OCI-LY3 (cell line): ENCODE data around the gene EN1.
A peak's percentile ranks its signal among the peaks of the same experiment; 100 is the strongest.

ENCODE experiments used
- H2AFZ ChIP-seq: fragments of 200-600, 300-600 bp; shearing (Covaris generic); 2 replicates; pipeline ENCODE4 v1.6.0; 2014; ENCODE audit warnings: antibody characterized with exemption, low read depth, low read length
- H3K27ac ChIP-seq: fragments of 200-600, 300-600 bp; sonication (generic); 2 replicates; pipeline ENCODE4 v1.5.1; 2014; ENCODE audit warnings: mild to moderate bottlenecking, low read length, moderate library complexity, mixed read lengths
- H3K27me3 ChIP-seq: fragments of 200-600, 300-600 bp; sonication (generic); 2 replicates; pipeline ENCODE4 v1.6.1; 2014; ENCODE audit warnings: low read depth, low read length, mixed read lengths
- H3K36me3 ChIP-seq: fragments of 200-600, 300-600 bp; sonication (generic); replicated peaks from 2 replicates; pipeline ENCODE3; 2014; ENCODE audit warnings: low read depth, low read length, mixed read lengths
- H3K4me1 ChIP-seq: fragments of 300-600, 200-600 bp; sonication (generic); 2 replicates; pipeline ENCODE4 v1.6.1; 2014; ENCODE audit warnings: low read length, mixed read lengths
- H3K4me2 ChIP-seq: fragments of 200-600, 300-600 bp; sonication (generic); 2 replicates; pipeline ENCODE4 v1.6.1; 2014; ENCODE audit warnings: low read length, mixed read lengths
- H3K4me3 ChIP-seq: fragments of 300-600, 200-600 bp; sonication (generic); 2 replicates; pipeline ENCODE4 v1.5.1; 2014; ENCODE audit warnings: antibody characterized with exemption, mild to moderate bottlenecking, low read length, moderate library complexity
- H3K79me2 ChIP-seq: fragments of 300-600, 200-600 bp; shearing (Covaris generic); 2 replicates; pipeline ENCODE4 v1.6.1; 2014; ENCODE audit warnings: mild to moderate bottlenecking, low read length, mixed read lengths
- H3K9ac ChIP-seq: fragments of 300-600, 200-600 bp; shearing (Covaris generic); 2 replicates; pipeline ENCODE4 v1.6.0; 2014; ENCODE audit warnings: mild to moderate bottlenecking, low read length, moderate library complexity
- H3K9me3 ChIP-seq: fragments of 200-600, 300-600 bp; shearing (Covaris generic); 2 replicates; pipeline ENCODE4 v1.6.1; 2014; ENCODE audit warnings: low read length, mixed read lengths; ENCODE audit not compliant: insufficient read depth
- H4K20me1 ChIP-seq: fragments of 200-600, 300-600 bp; sonication (generic); 2 replicates; pipeline ENCODE4 v1.6.1; 2016; ENCODE audit warnings: low read length, mixed read lengths; ENCODE audit not compliant: insufficient read depth
- EZH2phosphoT487 ChIP-seq: fragments of 200-600 bp; shearing (Covaris generic); IDR thresholded peaks from 2 replicates; pipeline ENCODE4 v1.6.1; 2018; ENCODE audit warnings: antibody characterized with exemption, mixed run types, low read depth
- TF ChIP-seq, protein P1 (sequence below): fragments of 200-600, 300-600 bp; sonication (generic); IDR thresholded peaks from 2 replicates; pipeline ENCODE4 v1.5.1; 2014; ENCODE audit warnings: antibody characterized with exemption, low read length, low read depth

EN1 gene

DNA sequence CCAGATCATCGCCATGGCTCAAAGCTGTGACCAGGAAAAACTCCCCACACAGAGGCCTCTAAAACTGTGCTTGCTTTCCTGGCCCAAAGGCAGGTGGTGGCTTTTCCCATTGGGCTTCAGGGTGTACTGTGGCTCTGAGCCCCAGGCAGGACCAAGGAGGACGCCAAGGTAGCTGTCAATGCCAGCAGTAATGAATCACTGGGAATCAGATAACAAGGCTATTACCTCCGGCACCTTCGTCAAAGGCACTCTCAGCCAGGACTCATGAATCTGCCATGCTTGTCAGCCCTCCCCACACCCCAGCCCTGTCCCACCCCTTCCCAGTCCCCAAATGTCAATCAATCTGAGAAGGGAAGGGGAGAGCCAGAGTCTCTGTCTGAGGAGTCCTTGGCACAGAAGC, 27.9 kb upstream of the EN1 start:
- no peak overlapping the region for H3K9ac ChIP-seq
- H3K9me3 ChIP-seq: no peaks in the 10 kb centered on the region
- no peaks in the 10 kb centered on the region for H4K20me1 ChIP-seq
- no peak overlapping the region for H3K4me2 ChIP-seq
- TF ChIP-seq, protein P1, sequence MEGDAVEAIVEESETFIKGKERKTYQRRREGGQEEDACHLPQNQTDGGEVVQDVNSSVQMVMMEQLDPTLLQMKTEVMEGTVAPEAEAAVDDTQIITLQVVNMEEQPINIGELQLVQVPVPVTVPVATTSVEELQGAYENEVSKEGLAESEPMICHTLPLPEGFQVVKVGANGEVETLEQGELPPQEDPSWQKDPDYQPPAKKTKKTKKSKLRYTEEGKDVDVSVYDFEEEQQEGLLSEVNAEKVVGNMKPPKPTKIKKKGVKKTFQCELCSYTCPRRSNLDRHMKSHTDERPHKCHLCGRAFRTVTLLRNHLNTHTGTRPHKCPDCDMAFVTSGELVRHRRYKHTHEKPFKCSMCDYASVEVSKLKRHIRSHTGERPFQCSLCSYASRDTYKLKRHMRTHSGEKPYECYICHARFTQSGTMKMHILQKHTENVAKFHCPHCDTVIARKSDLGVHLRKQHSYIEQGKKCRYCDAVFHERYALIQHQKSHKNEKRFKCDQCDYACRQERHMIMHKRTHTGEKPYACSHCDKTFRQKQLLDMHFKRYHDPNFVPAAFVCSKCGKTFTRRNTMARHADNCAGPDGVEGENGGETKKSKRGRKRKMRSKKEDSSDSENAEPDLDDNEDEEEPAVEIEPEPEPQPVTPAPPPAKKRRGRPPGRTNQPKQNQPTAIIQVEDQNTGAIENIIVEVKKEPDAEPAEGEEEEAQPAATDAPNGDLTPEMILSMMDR: no peak
- no peak for TF ChIP-seq EZH2phosphoT487
- no peaks in the 10 kb centered on the region for H3K79me2 ChIP-seq
- no peak overlapping the region for H3K4me3 ChIP-seq
- no peaks in the 10 kb centered on the region for H3K4me1 ChIP-seq
- H3K27ac ChIP-seq: no peak overlapping the region
- H3K36me3 ChIP-seq: no peaks in the 10 kb centered on the region
- peaks cover 45% of the 10 kb centered on the region for H3K27me3 ChIP-seq
- no peak overlapping the region for H2AFZ ChIP-seq

DNA sequence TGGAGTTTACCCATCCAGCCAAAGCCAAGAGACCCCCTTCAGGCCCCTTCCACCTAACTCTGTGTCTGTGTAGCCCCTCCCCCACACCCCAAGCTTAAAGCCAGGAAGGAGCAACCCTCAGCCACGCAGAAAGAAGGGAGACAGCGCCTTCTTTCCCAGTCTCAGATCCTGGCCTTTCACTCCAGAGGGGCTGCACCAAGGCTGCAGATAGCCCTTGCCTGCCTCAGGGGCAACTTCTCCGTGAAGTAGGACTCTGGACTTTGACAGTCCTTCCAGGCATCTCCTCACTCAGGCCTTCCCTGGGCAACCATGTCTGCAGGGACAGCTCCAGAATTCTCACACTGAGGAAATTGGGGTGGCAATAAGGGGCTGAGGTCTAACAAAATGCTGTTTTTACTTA, 26.9 kb upstream of the EN1 start:
- H3K4me2 ChIP-seq: no peak overlapping the region
- no peak overlapping the region for H2AFZ ChIP-seq
- H3K4me3 ChIP-seq: no peak overlapping the region
- H3K79me2 ChIP-seq: no peaks in the 10 kb centered on the region
- no peaks in the 10 kb centered on the region for H3K4me1 ChIP-seq
- no peaks in the 10 kb centered on the region for H3K36me3 ChIP-seq
- no peak overlapping the region for H3K9ac ChIP-seq
- H4K20me1 ChIP-seq: no peaks in the 10 kb centered on the region
- H3K9me3 ChIP-seq: no peaks in the 10 kb centered on the region
- no peak overlapping the region for H3K27ac ChIP-seq
- TF ChIP-seq, protein P1: no peak
- TF ChIP-seq EZH2phosphoT487: no peak
- H3K27me3 ChIP-seq: peaks cover 40% of the 10 kb centered on the region

DNA sequence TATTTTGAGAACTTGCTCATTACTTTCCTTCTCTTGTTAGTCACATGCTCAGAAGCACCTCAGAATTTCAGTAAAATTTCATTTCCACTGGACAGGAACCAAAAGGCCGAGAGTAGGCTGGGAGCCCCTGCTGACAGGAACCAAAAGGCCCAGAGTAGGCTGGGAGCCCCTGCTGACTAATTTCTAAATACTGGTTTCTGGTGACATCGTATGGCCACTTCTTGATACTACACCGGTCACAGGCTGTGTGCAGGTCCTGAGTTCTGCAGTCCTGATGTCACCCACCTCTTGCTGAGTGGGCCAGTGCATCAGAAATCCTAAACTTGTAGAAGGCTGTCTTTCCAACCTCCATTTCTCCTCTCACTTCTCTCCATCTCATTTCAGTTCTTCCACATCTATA, 17.7 kb upstream of the EN1 start:
- Histone ChIP-seq H3K4me3 (no peak overlapping the region), H4K20me1 (no peaks in the 10 kb centered on the region), H3K9me3 (no peaks in the 10 kb centered on the region), H3K27ac (no peak overlapping the region), H2AFZ (no peak overlapping the region; the same call in 1 of the 2 replicates), H3K79me2 (no peaks in the 10 kb centered on the region), H3K27me3 (0 out of 2 replicates have a peak, but pooled peaks cover 2% of the 10 kb centered on the region), H3K4me1 (peaks cover 11% of the 10 kb centered on the region), H3K36me3 (no peaks in the 10 kb centered on the region), H3K4me2 (peak overlapping the region; percentile 26), H3K9ac (no peak overlapping the region)
- no peak for TF ChIP-seq EZH2phosphoT487
- TF ChIP-seq, protein P1: peak; percentile 80

DNA sequence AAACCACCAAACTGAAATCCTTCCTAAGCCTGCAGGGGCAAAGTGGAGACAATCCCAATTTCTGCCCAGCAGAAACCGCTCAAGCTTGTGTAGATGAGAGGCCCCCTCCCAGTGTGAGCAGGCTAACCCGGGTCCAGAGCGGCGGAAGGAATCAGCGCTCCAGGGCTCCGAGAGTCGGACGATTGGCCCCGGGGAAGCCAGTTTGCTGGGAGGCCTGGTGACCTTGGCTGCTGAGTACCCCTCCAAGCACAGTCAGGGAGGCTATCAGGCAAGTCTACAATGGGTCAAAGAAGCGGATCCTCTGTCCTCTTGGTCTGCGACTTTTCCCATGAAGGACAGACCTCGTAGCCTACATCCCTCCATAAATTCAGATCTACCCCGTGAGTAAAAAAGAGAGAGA, 16.8 kb upstream of the EN1 start:
- H3K4me1 ChIP-seq: peaks cover 11% of the 10 kb centered on the region
- TF ChIP-seq, protein P1: no peak
- no peak for TF ChIP-seq EZH2phosphoT487
- H3K27me3 ChIP-seq: no peaks in the 10 kb centered on the region

More for the DNA sequence above, 16.8 kb upstream of the EN1 start:
- Histone ChIP-seq H3K79me2 (no peaks in the 10 kb centered on the region), H3K27ac (no peak overlapping the region), H3K4me2 (no peak overlapping the region), H3K9ac (no peak overlapping the region), H3K4me3 (no peak overlapping the region), H3K36me3 (no peaks in the 10 kb centered on the region), H4K20me1 (no peaks in the 10 kb centered on the region), H3K9me3 (no peaks in the 10 kb centered on the region), H2AFZ (no peak overlapping the region)
